SU-DHL-6 (cell line): ENCODE data around the gene TMEM221.

Experiments used
- H2AFZ ChIP-seq: fragments of 200-600 bp; sonication (generic); 2 replicates; pipeline ENCODE4 v1.6.1; 2014; ENCODE audit warnings: low read depth, mild to moderate bottlenecking, moderate library complexity, mixed read lengths, antibody characterized with exemption, low read length; ENCODE audit not compliant: severe bottlenecking
- H3F3A ChIP-seq: fragments of 200-600 bp; shearing (Covaris generic); 2 replicates; pipeline ENCODE4 v1.6.0; 2016; ENCODE audit warnings: antibody characterized with exemption, mild to moderate bottlenecking; ENCODE audit not compliant: insufficient read depth
- H3K27ac ChIP-seq: fragments of 200-600 bp; sonication (generic); 2 replicates; pipeline ENCODE4 v1.5.1; 2016; ENCODE audit warnings: low read depth, mild to moderate bottlenecking, low read length, moderate library complexity, mixed read lengths
- H3K27me3 ChIP-seq: fragments of 200-600 bp; sonication (generic), shearing (Covaris generic); 2 replicates; pipeline ENCODE4 v1.6.0; 2014; ENCODE audit warnings: mild to moderate bottlenecking, low read length
- H3K36me3 ChIP-seq: fragments of 200-600 bp; sonication (generic); 2 replicates; pipeline ENCODE4 v1.6.1; 2014; ENCODE audit warnings: mild to moderate bottlenecking, low read length, mixed read lengths
- H3K4me2 ChIP-seq: fragments of 300-600, 200-600 bp; shearing (Covaris generic), sonication (generic); 2 replicates; pipeline ENCODE4 v1.6.0; 2014; ENCODE audit warnings: low read length, low read depth, mild to moderate bottlenecking; ENCODE audit not compliant: poor library complexity, severe bottlenecking
- H3K4me3 ChIP-seq: fragments of 200-600 bp; sonication (generic); 2 replicates; pipeline ENCODE4 v1.5.1; 2014; ENCODE audit warnings: antibody characterized with exemption, low read length, mild to moderate bottlenecking, mixed read lengths; ENCODE audit not compliant: insufficient read depth, poor library complexity, severe bottlenecking
- H3K79me2 ChIP-seq: fragments of 200-600 bp; sonication (generic); 2 replicates; pipeline ENCODE4 v1.6.1; 2014; ENCODE audit warnings: mild to moderate bottlenecking, low read length, moderate library complexity; ENCODE audit not compliant: insufficient read depth
- H3K9ac ChIP-seq: fragments of 200-600 bp; sonication (generic); 2 replicates; pipeline ENCODE4 v1.7.0; 2014; ENCODE audit warnings: mild to moderate bottlenecking, low read length
- H3K9me2 ChIP-seq: fragments of 200-600 bp; sonication (generic); replicated peaks from 2 replicates; pipeline ENCODE4 v1.6.1; 2014; ENCODE audit warnings: low read length; ENCODE audit not compliant: insufficient read depth
- H3K9me3 ChIP-seq: fragments of 200-600 bp; sonication (generic); 2 replicates; pipeline ENCODE4 v1.6.1; 2014; ENCODE audit warnings: low read length, mixed read lengths; ENCODE audit not compliant: insufficient read depth
- H4K20me1 ChIP-seq: fragments of 200-600 bp; sonication (generic); 2 replicates; pipeline ENCODE4 v1.6.1; 2014; ENCODE audit warnings: low read depth, mild to moderate bottlenecking, antibody characterized with exemption, low read length, moderate library complexity, mixed read lengths
- EZH2phosphoT487 ChIP-seq: fragments of 200-600 bp; sonication (generic), shearing (Covaris generic); conservative IDR thresholded peaks from 2 replicates; pipeline ENCODE4 v1.6.1; 2018; ENCODE audit warnings: mild to moderate bottlenecking, antibody characterized with exemption, low read length, moderate library complexity, mixed read lengths
- TF ChIP-seq, protein P1 (sequence below): fragments of 200-600 bp; sonication (generic); IDR thresholded peaks from one replicate; pipeline ENCODE4 v1.5.1; 2017; ENCODE audit warnings: antibody characterized with exemption, mild to moderate bottlenecking, low read length, moderate library complexity; ENCODE audit not compliant: insufficient read depth, poor library complexity, severe bottlenecking

TMEM221 gene

GRCh38 chr19:17469481-17470067, 21.1 kb upstream of the TMEM221 start:
- Histone ChIP-seq H3K9me2 (no peaks in the 10 kb centered on the region), H2AFZ (peak overlapping the region; percentile 85), H3K9ac (peak overlapping the region; percentile 52; the same call in 1 of the 2 replicates), H3K27ac (no peak overlapping the region), H3K9me3 (no peaks in the 10 kb centered on the region), H3K4me3 (peak overlapping the region; percentile 61), H4K20me1 (no peaks in the 10 kb centered on the region), H3K79me2 (no peaks in the 10 kb centered on the region), H3K36me3 (no peaks in the 10 kb centered on the region), H3K27me3 (no peaks in the 10 kb centered on the region), H3F3A (no peaks in the 10 kb centered on the region; the same call in 1 of the 2 replicates), H3K4me2 (peak overlapping the region; percentile 96)
- TF ChIP-seq, protein P1, sequence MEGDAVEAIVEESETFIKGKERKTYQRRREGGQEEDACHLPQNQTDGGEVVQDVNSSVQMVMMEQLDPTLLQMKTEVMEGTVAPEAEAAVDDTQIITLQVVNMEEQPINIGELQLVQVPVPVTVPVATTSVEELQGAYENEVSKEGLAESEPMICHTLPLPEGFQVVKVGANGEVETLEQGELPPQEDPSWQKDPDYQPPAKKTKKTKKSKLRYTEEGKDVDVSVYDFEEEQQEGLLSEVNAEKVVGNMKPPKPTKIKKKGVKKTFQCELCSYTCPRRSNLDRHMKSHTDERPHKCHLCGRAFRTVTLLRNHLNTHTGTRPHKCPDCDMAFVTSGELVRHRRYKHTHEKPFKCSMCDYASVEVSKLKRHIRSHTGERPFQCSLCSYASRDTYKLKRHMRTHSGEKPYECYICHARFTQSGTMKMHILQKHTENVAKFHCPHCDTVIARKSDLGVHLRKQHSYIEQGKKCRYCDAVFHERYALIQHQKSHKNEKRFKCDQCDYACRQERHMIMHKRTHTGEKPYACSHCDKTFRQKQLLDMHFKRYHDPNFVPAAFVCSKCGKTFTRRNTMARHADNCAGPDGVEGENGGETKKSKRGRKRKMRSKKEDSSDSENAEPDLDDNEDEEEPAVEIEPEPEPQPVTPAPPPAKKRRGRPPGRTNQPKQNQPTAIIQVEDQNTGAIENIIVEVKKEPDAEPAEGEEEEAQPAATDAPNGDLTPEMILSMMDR = no peak
- TF ChIP-seq EZH2phosphoT487 = no peak

DNA sequence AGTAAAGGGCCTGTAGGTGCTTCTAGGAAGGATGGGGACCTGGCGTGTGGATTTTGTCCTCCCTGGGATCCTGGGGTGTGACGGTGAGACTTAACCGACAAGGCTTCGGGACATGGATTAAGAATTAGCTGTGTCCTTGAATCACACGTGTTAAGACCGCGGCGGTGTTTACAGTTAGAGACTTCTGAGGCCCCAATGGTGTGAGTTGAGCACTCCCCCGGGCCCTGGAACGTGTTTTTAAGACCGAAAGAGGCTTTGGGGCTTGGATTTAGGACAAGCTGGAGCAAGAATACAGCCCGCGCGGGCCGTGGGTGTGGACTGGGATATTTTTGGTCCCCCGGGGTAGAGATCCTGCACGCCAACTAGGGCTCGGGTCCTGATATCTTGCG, 20.6 kb upstream of the TMEM221 start:
- H3K27me3 ChIP-seq = no peaks in the 10 kb centered on the region
- peak overlapping the region; percentile 47 for H2AFZ ChIP-seq
- H4K20me1 ChIP-seq = no peaks in the 10 kb centered on the region
- no peak overlapping the region for H3K27ac ChIP-seq
- no peaks in the 10 kb centered on the region for H3K36me3 ChIP-seq
- H3F3A ChIP-seq = no peaks in the 10 kb centered on the region; the same call in 1 of the 2 replicates
- TF ChIP-seq EZH2phosphoT487 = no peak
- TF ChIP-seq, protein P1 = no peak
- H3K79me2 ChIP-seq = no peaks in the 10 kb centered on the region
- no peaks in the 10 kb centered on the region for H3K9me3 ChIP-seq
- peak overlapping the region; percentile 61 for H3K4me3 ChIP-seq
- H3K9me2 ChIP-seq = no peaks in the 10 kb centered on the region
- H3K9ac ChIP-seq = no peak overlapping the region; the same call in 1 of the 2 replicates
- H3K4me2 ChIP-seq = peak overlapping the region; percentile 96

DNA sequence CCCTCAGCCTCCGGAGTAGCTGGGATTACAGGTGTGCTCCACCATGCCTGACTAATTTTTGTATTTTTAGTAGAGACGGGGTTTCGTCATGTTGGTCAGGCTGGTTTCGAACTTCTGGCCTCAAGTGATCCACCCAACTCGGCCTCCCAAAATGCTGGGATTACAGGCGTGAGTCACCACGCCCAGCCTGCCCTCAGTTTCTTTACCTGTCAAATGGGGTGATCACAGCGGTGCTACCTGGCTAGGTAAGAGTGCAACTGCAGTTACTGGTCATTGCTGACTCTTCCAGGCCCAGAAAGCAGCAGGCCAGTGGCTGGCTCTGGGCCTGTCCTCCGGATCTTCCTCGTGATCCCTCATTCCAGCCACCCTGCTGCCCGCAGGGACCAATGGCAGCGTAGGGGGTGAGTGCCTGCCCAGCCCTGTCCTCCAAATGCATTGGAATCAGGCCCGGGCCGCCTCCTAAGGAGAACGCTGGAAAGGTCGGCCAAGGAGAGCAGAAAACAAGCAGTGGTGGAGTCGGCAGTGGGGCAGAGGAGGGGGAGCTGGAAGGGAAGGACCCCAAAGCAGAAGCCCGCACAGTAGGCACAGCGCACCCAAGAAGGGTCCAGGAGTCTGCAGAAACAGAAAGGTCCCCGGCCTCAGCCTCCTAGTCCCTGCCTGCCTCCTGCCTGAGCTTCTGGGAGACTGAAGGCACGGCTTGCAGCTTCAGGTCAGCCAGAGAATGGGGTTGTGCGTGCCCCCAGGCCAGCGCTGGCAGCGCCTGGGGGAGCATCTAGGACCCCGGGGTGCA, 20.0 kb upstream of the TMEM221 start:
- Histone ChIP-seq H3K36me3 (no peaks in the 10 kb centered on the region), H3K79me2 (no peaks in the 10 kb centered on the region), H3K9me3 (no peaks in the 10 kb centered on the region), H3K4me2 (no peak overlapping the region), H3K27ac (no peak overlapping the region), H3F3A (no peaks in the 10 kb centered on the region; the same call in 1 of the 2 replicates), H3K4me3 (no peak overlapping the region), H4K20me1 (no peaks in the 10 kb centered on the region), H3K9me2 (no peaks in the 10 kb centered on the region), H3K27me3 (no peaks in the 10 kb centered on the region), H3K9ac (no peak overlapping the region), H2AFZ (no peak overlapping the region)
- no peak for TF ChIP-seq EZH2phosphoT487
- TF ChIP-seq, protein P1 = no peak
